Measurements from ENCODE around the gene ARHGAP15. TPM values are rescaled to one million over a fixed set of nuclear protein-coding genes. Genes with fewer than 3 reads are reported as not detected.

The ARHGAP15 gene
- total RNA-seq, 1 donor from 2014 or later: not detected

DNA sequence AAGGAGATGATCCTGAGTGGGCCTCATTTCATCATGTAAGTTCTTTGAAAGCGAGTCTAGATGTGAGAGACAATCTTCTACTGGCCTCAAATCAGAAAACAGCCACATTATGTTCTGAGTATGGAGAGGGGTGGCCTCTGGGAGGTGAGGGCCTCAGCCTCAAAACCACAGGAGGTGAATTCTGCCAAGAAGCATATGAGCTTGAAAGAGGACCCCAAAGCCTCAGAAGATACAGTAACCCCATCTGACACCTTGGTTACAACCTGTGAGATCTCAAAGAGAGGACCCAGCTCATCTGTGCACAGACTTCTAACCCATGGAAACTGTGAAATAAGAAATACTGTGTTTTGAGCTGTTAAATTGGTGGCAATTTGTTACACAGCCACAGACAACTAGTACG, 200.1 kb downstream of the ARHGAP15 start:
- DNase-seq (ENCODE audit: low read depth): no peak
- TF ChIP-seq, protein P1, sequence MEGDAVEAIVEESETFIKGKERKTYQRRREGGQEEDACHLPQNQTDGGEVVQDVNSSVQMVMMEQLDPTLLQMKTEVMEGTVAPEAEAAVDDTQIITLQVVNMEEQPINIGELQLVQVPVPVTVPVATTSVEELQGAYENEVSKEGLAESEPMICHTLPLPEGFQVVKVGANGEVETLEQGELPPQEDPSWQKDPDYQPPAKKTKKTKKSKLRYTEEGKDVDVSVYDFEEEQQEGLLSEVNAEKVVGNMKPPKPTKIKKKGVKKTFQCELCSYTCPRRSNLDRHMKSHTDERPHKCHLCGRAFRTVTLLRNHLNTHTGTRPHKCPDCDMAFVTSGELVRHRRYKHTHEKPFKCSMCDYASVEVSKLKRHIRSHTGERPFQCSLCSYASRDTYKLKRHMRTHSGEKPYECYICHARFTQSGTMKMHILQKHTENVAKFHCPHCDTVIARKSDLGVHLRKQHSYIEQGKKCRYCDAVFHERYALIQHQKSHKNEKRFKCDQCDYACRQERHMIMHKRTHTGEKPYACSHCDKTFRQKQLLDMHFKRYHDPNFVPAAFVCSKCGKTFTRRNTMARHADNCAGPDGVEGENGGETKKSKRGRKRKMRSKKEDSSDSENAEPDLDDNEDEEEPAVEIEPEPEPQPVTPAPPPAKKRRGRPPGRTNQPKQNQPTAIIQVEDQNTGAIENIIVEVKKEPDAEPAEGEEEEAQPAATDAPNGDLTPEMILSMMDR (IDR thresholded peaks at IDR 0.05; ENCODE audit: insufficient read depth, low read length, poor library complexity, severe bottlenecking): no peak
- no peaks in the 10 kb centered on the region for H3K36me3 ChIP-seq (ENCODE audit: control insufficient read depth, insufficient read depth, low read length)
- no peak overlapping the region for H3K4me3 ChIP-seq (ENCODE audit: low read depth, low read length)
- no peaks in the 10 kb centered on the region for H3K27me3 ChIP-seq (ENCODE audit: control insufficient read depth, insufficient read depth, low read length)

DNA sequence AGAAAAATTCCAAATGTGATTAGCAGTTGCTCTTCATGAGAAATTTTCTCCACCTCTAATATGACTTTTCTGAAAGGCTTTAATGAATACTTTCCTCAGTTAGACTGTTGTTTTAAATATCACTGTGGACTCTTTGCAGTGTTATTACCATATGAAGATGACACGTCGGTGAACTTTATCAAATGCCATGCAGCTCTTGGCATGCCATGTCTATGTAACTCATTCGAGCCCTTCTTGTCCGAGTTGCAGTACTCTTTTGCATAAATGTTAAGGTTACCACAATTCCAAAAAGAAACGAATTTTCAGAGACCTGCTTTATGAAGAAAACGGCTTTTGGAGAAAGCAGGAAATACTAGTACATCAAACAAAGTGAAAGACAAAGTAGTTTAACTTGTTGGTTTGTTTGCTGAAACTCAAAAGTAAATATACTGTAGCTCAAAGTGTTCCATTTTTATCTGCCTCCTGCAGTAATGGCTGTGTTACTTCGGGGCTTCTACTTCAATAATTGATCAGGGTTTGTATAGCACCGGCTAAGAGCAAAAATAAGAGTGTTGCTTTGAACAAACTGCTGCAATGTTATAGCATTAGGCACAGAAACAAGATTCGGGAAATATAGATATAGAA, 204.1 kb downstream of the ARHGAP15 start:
- DNase-seq (ENCODE audit: low read depth): no peak
- H3K27me3 ChIP-seq (ENCODE audit: control insufficient read depth, insufficient read depth, low read length): no peaks in the 10 kb centered on the region
- no peaks in the 10 kb centered on the region for H3K36me3 ChIP-seq (ENCODE audit: control insufficient read depth, insufficient read depth, low read length)
- TF ChIP-seq, protein P1 (IDR thresholded peaks at IDR 0.05; ENCODE audit: insufficient read depth, low read length, poor library complexity, severe bottlenecking): no peak
- H3K4me3 ChIP-seq (ENCODE audit: low read depth, low read length): no peak overlapping the region

DNA sequence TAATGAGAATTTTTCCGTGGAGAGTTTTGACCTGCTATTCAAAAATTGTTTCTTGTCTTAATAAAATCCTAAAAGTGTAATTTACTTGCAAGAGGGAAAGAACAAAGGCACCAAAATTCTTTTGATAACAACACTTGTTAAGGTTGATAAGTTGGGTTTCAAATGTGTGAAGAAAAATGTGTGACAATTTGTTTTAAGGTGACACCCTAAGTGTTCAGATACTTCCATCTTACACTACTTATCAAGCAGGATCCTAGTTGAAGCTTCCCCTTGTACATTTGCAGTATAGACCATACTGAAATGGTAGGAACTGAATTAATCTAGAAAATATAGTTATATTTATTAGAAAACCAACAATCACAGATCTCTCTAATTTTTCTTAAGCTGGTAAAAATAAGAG, 204.6 kb downstream of the ARHGAP15 start:
- H3K36me3 ChIP-seq (ENCODE audit: control insufficient read depth, insufficient read depth, low read length): no peaks in the 10 kb centered on the region
- TF ChIP-seq, protein P1 (IDR thresholded peaks at IDR 0.05; ENCODE audit: insufficient read depth, low read length, poor library complexity, severe bottlenecking): no peak
- H3K4me3 ChIP-seq (ENCODE audit: low read depth, low read length): no peak overlapping the region
- no peaks in the 10 kb centered on the region for H3K27me3 ChIP-seq (ENCODE audit: control insufficient read depth, insufficient read depth, low read length)
- DNase-seq (ENCODE audit: low read depth): no peak

DNA sequence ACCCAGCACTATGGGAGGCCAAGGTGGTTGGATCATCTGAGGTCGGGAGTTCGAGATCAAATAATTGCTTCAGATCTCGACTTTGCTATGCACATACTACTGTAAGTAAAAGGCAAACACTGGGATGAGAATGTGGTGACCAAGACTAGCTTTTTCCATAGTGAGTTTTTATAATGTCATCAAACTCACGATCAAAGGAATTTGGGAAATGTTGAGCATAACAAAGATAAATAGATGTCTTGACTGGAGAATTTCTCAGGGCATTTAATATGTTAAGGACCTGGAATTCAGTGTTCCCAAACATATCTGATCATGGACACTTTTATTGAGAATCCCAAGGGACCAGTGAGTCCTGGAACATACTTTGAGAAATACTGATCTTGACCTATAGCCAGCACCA, 205.6 kb downstream of the ARHGAP15 start:
- H3K36me3 ChIP-seq (ENCODE audit: control insufficient read depth, insufficient read depth, low read length): no peaks in the 10 kb centered on the region
- H3K4me3 ChIP-seq (ENCODE audit: low read depth, low read length): no peak overlapping the region
- TF ChIP-seq, protein P1 (IDR thresholded peaks at IDR 0.05; ENCODE audit: insufficient read depth, low read length, poor library complexity, severe bottlenecking): no peak
- DNase-seq (ENCODE audit: low read depth): no peak
- H3K27me3 ChIP-seq (ENCODE audit: control insufficient read depth, insufficient read depth, low read length): no peaks in the 10 kb centered on the region

DNA sequence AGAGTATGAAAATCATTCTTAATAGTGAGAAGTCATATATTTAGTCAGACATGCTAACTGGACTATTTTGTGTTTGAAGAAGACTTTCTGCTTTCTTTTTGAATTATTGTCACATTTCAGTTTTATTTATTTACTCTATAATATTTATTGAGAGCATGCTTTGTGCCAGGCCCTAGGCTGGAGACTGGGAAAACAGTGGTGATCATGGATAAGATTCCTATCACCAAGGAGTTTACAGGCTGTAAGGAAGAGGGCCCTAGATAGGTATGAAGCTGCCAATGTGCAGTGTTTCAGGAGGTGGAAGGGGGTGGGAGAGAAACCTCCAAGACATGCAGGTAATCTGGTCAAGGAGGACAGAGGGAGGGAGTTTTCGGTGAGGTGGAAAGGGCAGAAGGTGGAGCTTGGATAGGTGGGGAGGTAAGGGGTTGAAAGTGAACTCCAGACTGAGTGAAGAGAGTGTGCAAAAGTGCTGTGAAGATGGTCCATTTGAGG, 207.5 kb downstream of the ARHGAP15 start:
- Histone ChIP-seq H3K27me3 (ENCODE audit: control insufficient read depth, insufficient read depth, low read length) (no peaks in the 10 kb centered on the region), H3K36me3 (ENCODE audit: control insufficient read depth, insufficient read depth, low read length) (no peaks in the 10 kb centered on the region), H3K4me3 (ENCODE audit: low read depth, low read length) (no peak overlapping the region)
- no peak for DNase-seq (ENCODE audit: low read depth)
- TF ChIP-seq, protein P1 (IDR thresholded peaks at IDR 0.05; ENCODE audit: insufficient read depth, low read length, poor library complexity, severe bottlenecking): no peak

DNA sequence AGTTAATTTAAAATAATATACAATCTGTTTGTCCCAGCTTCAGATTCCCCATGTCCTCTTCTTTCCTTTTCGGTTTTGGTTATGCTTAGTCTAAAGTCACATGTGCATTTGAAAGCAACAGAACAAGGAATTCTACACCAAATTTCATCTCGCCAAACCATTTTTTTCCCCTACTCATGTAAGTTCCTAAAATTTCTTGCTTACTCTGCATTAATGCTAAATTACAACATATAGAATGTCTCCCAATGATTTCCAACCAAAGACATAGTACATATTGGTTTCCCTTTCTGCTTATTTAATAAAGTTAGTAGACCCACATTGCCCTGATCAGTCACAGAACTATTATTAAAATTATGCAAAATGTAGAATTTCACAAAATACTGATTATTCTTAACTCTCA, 212.3 kb downstream of the ARHGAP15 start:
- no peak overlapping the region for H3K4me3 ChIP-seq (ENCODE audit: low read depth, low read length)
- no peak for DNase-seq (ENCODE audit: low read depth)
- no peaks in the 10 kb centered on the region for H3K36me3 ChIP-seq (ENCODE audit: control insufficient read depth, insufficient read depth, low read length)
- TF ChIP-seq, protein P1 (IDR thresholded peaks at IDR 0.05; ENCODE audit: insufficient read depth, low read length, poor library complexity, severe bottlenecking): no peak
- no peaks in the 10 kb centered on the region for H3K27me3 ChIP-seq (ENCODE audit: control insufficient read depth, insufficient read depth, low read length)

Measured in kidney epithelial cell (primary cell).